A673 (cell line): ENCODE measurements around the gene CALHM5.

Experiments used
- EZH2 ChIP-seq: fragments of 200-600 bp; sonication (generic); IDR thresholded peaks from 2 replicates; pipeline ENCODE4 v1.6.1; 2017; ENCODE audit warnings: borderline replicate concordance, low read depth, mild to moderate bottlenecking, mixed read lengths, antibody characterized with exemption, low read length; ENCODE audit not compliant: poor library complexity, severe bottlenecking
- TF ChIP-seq, protein P1 (sequence below): fragments of 300-800, 200-600 bp; sonication (generic); conservative IDR thresholded peaks from 2 replicates; pipeline ENCODE4 v1.5.1; 2017; ENCODE audit warnings: low read depth, mild to moderate bottlenecking, antibody characterized with exemption, low read length, moderate library complexity, mixed read lengths

DNA sequence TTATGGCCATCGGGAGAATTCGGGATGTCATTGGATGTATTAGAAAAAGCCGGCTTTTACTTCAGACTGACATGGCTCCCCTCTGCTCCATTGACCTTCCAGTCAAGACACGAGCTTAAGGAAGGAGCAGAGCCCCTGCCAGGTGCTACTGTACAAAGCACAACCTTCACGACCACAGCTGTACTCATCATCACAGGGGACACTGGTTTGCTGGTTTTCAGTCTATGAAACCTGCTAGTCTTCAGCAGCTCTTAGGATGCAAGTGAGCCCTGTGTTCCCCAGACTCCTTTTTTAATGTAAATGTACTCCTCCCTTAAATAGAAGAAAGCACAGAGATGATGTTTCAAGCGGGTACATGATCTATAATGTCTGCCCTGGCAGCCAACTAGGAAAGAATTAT, 35.9 kb downstream of the CALHM5 start:
- TF ChIP-seq, protein P1, sequence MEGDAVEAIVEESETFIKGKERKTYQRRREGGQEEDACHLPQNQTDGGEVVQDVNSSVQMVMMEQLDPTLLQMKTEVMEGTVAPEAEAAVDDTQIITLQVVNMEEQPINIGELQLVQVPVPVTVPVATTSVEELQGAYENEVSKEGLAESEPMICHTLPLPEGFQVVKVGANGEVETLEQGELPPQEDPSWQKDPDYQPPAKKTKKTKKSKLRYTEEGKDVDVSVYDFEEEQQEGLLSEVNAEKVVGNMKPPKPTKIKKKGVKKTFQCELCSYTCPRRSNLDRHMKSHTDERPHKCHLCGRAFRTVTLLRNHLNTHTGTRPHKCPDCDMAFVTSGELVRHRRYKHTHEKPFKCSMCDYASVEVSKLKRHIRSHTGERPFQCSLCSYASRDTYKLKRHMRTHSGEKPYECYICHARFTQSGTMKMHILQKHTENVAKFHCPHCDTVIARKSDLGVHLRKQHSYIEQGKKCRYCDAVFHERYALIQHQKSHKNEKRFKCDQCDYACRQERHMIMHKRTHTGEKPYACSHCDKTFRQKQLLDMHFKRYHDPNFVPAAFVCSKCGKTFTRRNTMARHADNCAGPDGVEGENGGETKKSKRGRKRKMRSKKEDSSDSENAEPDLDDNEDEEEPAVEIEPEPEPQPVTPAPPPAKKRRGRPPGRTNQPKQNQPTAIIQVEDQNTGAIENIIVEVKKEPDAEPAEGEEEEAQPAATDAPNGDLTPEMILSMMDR, result no peak
- TF ChIP-seq EZH2, result no peak
